Smooth muscle cell (in vitro differentiated cells): Measurements from ENCODE around the gene ST6GALNAC3. TPM values are rescaled to one million over a fixed set of nuclear protein-coding genes. Genes with fewer than 3 reads are reported as not detected.

ENCODE experiments used
- DNase-seq: peaks from one replicate; lab custom pipeline; 2025; ENCODE audit not compliant: unreplicated experiment; lab: John Stamatoyannopoulos, UW
- H2AFZ ChIP-seq: fragments of 200-600 bp; sonication (generic); 2 replicates; pipeline ENCODE4 v1.6.0; 2016; ENCODE audit warnings: antibody characterized with exemption, low read depth, mild to moderate bottlenecking
- H3F3A ChIP-seq: fragments of 200-600 bp; sonication (generic); 2 replicates; pipeline ENCODE4 v1.6.0; 2017; ENCODE audit warnings: antibody characterized with exemption, low read depth
- H3K27ac ChIP-seq: fragments of 200-600 bp; sonication (generic); 2 replicates; pipeline ENCODE4 v1.5.1; 2016; ENCODE audit warnings: low read depth, mild to moderate bottlenecking
- H3K27me3 ChIP-seq: fragments of 200-600 bp; sonication (generic); 2 replicates; pipeline ENCODE4 v1.6.1; 2016; ENCODE audit warnings: low read depth, mild to moderate bottlenecking
- H3K36me3 ChIP-seq: fragments of 200-600 bp; sonication (generic); 2 replicates; pipeline ENCODE4 v1.5.1; 2016; ENCODE audit warnings: low read depth
- H3K4me1 ChIP-seq: fragments of 200-600 bp; sonication (generic); 2 replicates; pipeline ENCODE4 v1.5.1; 2016; ENCODE audit warnings: low read depth
- H3K4me2 ChIP-seq: fragments of 200-600 bp; sonication (generic); 2 replicates; pipeline ENCODE4 v1.6.0; 2016; ENCODE audit warnings: mild to moderate bottlenecking
- H3K4me3 ChIP-seq: fragments of 200-600 bp; sonication (generic); 2 replicates; pipeline ENCODE4 v1.5.1; 2016; ENCODE audit warnings: mild to moderate bottlenecking
- H3K79me2 ChIP-seq: fragments of 200-600 bp; sonication (generic); 2 replicates; pipeline ENCODE4 v1.6.0; 2016; ENCODE audit warnings: low read depth, mild to moderate bottlenecking
- H3K9ac ChIP-seq: fragments of 200-600 bp; sonication (generic); 2 replicates; pipeline ENCODE4 v1.6.0; 2016; ENCODE audit warnings: low read depth
- H3K9me3 ChIP-seq: fragments of 200-600 bp; sonication (generic); replicated peaks from 2 replicates; pipeline ENCODE4 v1.5.1; 2016; ENCODE audit warnings: low read depth
- H4K20me1 ChIP-seq: fragments of 200-600 bp; sonication (generic); 2 replicates; pipeline ENCODE4 v1.6.0; 2016; ENCODE audit warnings: low read depth
- whole genome bisulfite sequencing: methylation state at CpG from one replicate; pipeline ENCODE4 v1.1.7; 2016; ENCODE audit warnings: low lambda C conversion rate; 5-methylcytosine and 5-hydroxymethylcytosine counted together
- polyA plus RNA-seq: library from polyadenylated mRNA; unstranded; fragments of >200 nt; fragmentation: Nextera tagmentation; extraction: Ambion mirVana; gene quantifications from 2 replicates; pipeline ENCODE4 v1.2.1, GENCODE V29; 2016
- total RNA-seq: library from RNA; depleted of rRNA; stranded (reverse); fragments of >200 nt; gene quantifications from 2 replicates; pipeline ENCODE4 v1.2.3, GENCODE V29; 2014
- TF ChIP-seq, protein P1 (sequence below): fragments of 200-600 bp; sonication (generic); IDR thresholded peaks from 2 replicates; pipeline ENCODE4 v1.5.1; 2017; ENCODE audit warnings: borderline replicate concordance, mild to moderate bottlenecking, antibody characterized with exemption; ENCODE audit not compliant: insufficient read depth, poor library complexity, severe bottlenecking

Gene ST6GALNAC3
- total and polyA plus RNA-seq, 2 experiments from 2014 or later: 9.3 to 13.4 TPM

DNA sequence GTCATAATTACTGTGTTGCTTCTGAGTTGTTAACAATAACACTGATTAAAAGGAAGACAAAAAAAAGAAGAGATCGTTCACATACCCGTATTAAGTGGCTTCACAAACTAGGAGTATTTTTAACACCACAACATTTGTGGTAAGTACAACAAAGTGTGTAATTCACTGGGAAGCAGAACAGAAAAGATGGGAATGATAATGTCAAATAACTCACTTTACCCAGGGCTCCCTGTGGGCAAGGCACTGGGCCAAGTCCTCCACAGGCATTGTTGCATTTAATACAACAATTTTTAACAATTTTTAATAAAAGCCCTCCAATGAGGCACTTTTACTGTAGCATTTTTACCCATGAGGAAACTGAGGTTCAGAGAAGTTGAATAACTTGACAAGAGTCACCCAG lies 407.7 kb downstream of the ST6GALNAC3 start:
- Histone ChIP-seq H3K36me3 (no peaks in the 10 kb centered on the region), H3K27ac (no peak overlapping the region), H3K4me1 (no peaks in the 10 kb centered on the region), H3K9ac (no peak overlapping the region), H4K20me1 (no peaks in the 10 kb centered on the region), H2AFZ (no peak overlapping the region), H3K27me3 (no peaks in the 10 kb centered on the region), H3K79me2 (no peaks in the 10 kb centered on the region), H3F3A (peaks cover 7% of the 10 kb centered on the region), H3K4me2 (no peak overlapping the region), H3K9me3 (no peaks in the 10 kb centered on the region), H3K4me3 (no peak overlapping the region)
- TF ChIP-seq, protein P1, sequence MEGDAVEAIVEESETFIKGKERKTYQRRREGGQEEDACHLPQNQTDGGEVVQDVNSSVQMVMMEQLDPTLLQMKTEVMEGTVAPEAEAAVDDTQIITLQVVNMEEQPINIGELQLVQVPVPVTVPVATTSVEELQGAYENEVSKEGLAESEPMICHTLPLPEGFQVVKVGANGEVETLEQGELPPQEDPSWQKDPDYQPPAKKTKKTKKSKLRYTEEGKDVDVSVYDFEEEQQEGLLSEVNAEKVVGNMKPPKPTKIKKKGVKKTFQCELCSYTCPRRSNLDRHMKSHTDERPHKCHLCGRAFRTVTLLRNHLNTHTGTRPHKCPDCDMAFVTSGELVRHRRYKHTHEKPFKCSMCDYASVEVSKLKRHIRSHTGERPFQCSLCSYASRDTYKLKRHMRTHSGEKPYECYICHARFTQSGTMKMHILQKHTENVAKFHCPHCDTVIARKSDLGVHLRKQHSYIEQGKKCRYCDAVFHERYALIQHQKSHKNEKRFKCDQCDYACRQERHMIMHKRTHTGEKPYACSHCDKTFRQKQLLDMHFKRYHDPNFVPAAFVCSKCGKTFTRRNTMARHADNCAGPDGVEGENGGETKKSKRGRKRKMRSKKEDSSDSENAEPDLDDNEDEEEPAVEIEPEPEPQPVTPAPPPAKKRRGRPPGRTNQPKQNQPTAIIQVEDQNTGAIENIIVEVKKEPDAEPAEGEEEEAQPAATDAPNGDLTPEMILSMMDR: no peak
- 82% methylated on average over 2 of the region's 2 CpGs for WGBS
- no peak for DNase-seq

DNA sequence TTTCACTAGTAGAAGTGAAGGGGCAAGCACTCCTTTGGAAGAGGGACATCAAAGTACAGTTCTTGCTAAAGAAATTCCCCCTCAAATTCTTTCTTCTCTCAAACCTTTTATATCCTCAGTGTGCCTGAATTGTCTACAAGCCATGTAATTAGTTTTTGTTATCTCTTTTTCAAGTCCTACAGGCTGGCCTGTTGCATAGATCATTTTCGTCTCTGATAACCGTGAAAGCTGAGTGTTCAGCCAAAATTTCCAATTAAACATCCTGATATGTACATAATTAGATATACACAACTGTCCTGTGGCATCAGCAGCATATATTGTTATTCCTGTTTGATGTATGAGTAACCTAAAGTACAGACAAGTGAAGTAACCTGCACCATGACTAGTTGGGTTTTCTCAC lies 417.2 kb downstream of the ST6GALNAC3 start:
- Histone ChIP-seq H3K9me3 (no peaks in the 10 kb centered on the region), H3K79me2 (no peaks in the 10 kb centered on the region), H2AFZ (no peak overlapping the region), H3F3A (no peaks in the 10 kb centered on the region), H3K4me3 (no peak overlapping the region), H3K4me1 (peaks cover 6% of the 10 kb centered on the region), H3K27ac (no peak overlapping the region), H3K27me3 (no peaks in the 10 kb centered on the region), H4K20me1 (no peaks in the 10 kb centered on the region), H3K4me2 (no peak overlapping the region), H3K9ac (no peak overlapping the region), H3K36me3 (no peaks in the 10 kb centered on the region)
- DNase-seq: no peak
- WGBS: 90% methylated on average over 2 of the region's 2 CpGs
- TF ChIP-seq, protein P1: no peak

DNA sequence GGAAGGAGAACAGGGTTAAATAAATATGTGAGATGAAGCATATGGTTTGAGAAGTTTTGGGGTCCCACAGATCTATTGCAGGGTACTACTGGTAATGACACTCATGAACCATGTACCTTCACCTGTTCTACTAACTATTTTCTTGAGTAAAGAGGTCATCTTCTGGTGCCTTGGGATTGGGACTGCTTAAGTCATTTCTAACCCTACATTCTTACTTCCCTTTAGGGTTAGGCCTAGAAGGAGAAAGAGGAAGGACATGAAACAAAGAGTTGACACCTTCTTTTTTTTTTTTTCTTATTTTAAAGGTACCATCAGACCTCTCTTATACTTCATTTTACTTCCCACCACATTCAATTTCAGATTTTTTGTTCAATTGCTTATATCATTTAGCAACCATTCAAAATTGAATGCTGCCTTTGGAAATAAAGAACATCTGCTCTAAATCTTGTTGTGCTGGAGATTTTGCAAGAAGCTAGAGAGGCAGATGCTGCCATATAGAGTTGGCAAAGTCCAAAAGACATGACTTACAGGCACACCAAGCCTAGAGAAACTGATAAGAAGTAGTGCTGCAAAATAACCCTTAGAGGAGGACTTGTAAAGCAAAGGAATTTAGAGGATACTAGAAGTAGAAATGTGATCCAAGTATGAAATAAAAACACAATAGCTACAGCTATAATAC lies 418.3 kb downstream of the ST6GALNAC3 start:
- no peaks in the 10 kb centered on the region for H3K36me3 ChIP-seq
- TF ChIP-seq, protein P1: no peak

DNA sequence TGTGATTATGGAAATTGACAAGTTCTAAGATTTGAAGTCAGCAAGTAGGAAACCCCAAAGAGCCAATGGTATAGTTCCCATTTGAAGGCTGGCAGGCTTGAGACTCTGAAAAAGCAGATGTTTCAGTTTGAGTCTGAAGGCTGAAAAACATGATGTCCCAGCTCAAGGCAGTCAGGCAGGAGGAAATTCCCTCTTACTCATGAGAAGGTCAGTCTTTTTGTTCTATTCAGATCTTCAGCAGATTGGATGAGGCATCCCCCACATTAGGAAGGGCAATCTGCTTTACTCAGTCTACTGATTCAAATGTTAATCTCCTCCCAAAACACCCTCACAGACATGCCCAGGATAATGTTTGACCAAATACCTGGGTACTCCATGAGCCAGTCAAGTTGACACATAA lies 420.3 kb downstream of the ST6GALNAC3 start:
- no peaks in the 10 kb centered on the region for H3K36me3 ChIP-seq
- H3K27ac ChIP-seq: no peak overlapping the region
- DNase-seq: no peak
- no peak overlapping the region for H3K4me2 ChIP-seq
- no peak overlapping the region for H3K4me3 ChIP-seq
- no peak overlapping the region for H2AFZ ChIP-seq
- no peaks in the 10 kb centered on the region for H3K79me2 ChIP-seq
- no peak overlapping the region for H3K9ac ChIP-seq
- H3K9me3 ChIP-seq: no peaks in the 10 kb centered on the region
- H3F3A ChIP-seq: no peaks in the 10 kb centered on the region
- TF ChIP-seq, protein P1: no peak
- H3K4me1 ChIP-seq: peaks cover 16% of the 10 kb centered on the region
- H4K20me1 ChIP-seq: no peaks in the 10 kb centered on the region
- H3K27me3 ChIP-seq: no peaks in the 10 kb centered on the region

More for the DNA sequence above, 418.3 kb downstream of the ST6GALNAC3 start:
- peaks cover 6% of the 10 kb centered on the region for H3K4me1 ChIP-seq
- H3K9me3 ChIP-seq: no peaks in the 10 kb centered on the region
- no peak overlapping the region for H3K27ac ChIP-seq
- H4K20me1 ChIP-seq: no peaks in the 10 kb centered on the region
- H3K4me2 ChIP-seq: no peak overlapping the region
- no peak overlapping the region for H2AFZ ChIP-seq
- H3K79me2 ChIP-seq: no peaks in the 10 kb centered on the region
- no peaks in the 10 kb centered on the region for H3F3A ChIP-seq
- no peak overlapping the region for H3K4me3 ChIP-seq
- H3K27me3 ChIP-seq: no peaks in the 10 kb centered on the region
- H3K9ac ChIP-seq: no peak overlapping the region
- DNase-seq: no peak
